ENCODE results near the gene TASOR.

Gene TASOR

GRCh38 chr3:56691165-56692000 lies 8.3 kb upstream of the TASOR start:
- TF ChIP-seq EZH2 (IDR thresholded peaks at IDR 0.05; ENCODE audit: borderline replicate concordance, low read length) (no peak), CTCF (IDR thresholded peaks at IDR 0.05; ENCODE audit: low read length) (no peak)
- H3F3A ChIP-seq (ENCODE audit: insufficient read depth, low read length), result 0 out of 2 replicates have a peak, but pooled peaks cover 5% of the 10 kb centered on the region
- no peak overlapping the region for H3K4me3 ChIP-seq (ENCODE audit: low read depth, low read length, poor library complexity, severe bottlenecking)
- no peaks in the 10 kb centered on the region for H3K79me2 ChIP-seq (ENCODE audit: insufficient read depth, low read length)
- H3K27ac ChIP-seq (ENCODE audit: low read depth, low read length, poor library complexity, severe bottlenecking), result no peak overlapping the region
- no peaks in the 10 kb centered on the region for H3K9me2 ChIP-seq (ENCODE audit: low read depth, low read length)
- no peak overlapping the region for H2AFZ ChIP-seq (ENCODE audit: low read length)
- no peak overlapping the region for H3K9ac ChIP-seq (ENCODE audit: low read length)
- H3K9me3 ChIP-seq (ENCODE audit: low read length), result no peaks in the 10 kb centered on the region
- H4K20me1 ChIP-seq (ENCODE audit: insufficient read depth, low read length), result no peaks in the 10 kb centered on the region
- H3K4me1 ChIP-seq (ENCODE audit: insufficient read depth, low read length, severe bottlenecking), result no peaks in the 10 kb centered on the region
- H3K36me3 ChIP-seq (ENCODE audit: insufficient read depth, low read length), result no peaks in the 10 kb centered on the region
- H3K4me2 ChIP-seq (ENCODE audit: low read length), result no peak overlapping the region
- H3K27me3 ChIP-seq (ENCODE audit: insufficient read depth, low read length), result no peaks in the 10 kb centered on the region

- Histone ChIP-seq H3K9me3 (ENCODE audit: low read length) (no peaks in the 10 kb centered on the region; the same call in 1 of the 2 replicates), H3K4me1 (ENCODE audit: insufficient read depth, low read length, severe bottlenecking) (no peaks in the 10 kb centered on the region)
Observed at GRCh38 chr3:56689303-56689702, 6.2 kb upstream of the TASOR start.

GRCh38 chr3:56688191-56688590 lies 5.1 kb upstream of the TASOR start:
- no peaks in the 10 kb centered on the region for H3K27me3 ChIP-seq (ENCODE audit: insufficient read depth, low read length)
- H4K20me1 ChIP-seq (ENCODE audit: insufficient read depth, low read length), result no peaks in the 10 kb centered on the region
- no peak overlapping the region for H3K4me3 ChIP-seq (ENCODE audit: low read depth, low read length, poor library complexity, severe bottlenecking)
- no peak overlapping the region for H3K4me2 ChIP-seq (ENCODE audit: low read length)
- H3K9me3 ChIP-seq (ENCODE audit: low read length), result peaks cover 8% of the 10 kb centered on the region
- H3K9me2 ChIP-seq (ENCODE audit: low read depth, low read length), result no peaks in the 10 kb centered on the region
- H3K79me2 ChIP-seq (ENCODE audit: insufficient read depth, low read length), result no peaks in the 10 kb centered on the region
- no peaks in the 10 kb centered on the region for H3F3A ChIP-seq (ENCODE audit: insufficient read depth, low read length)
- TF ChIP-seq EZH2 (IDR thresholded peaks at IDR 0.05; ENCODE audit: borderline replicate concordance, low read length), result no peak
- TF ChIP-seq CTCF (IDR thresholded peaks at IDR 0.05; ENCODE audit: low read length), result no peak
- H3K36me3 ChIP-seq (ENCODE audit: insufficient read depth, low read length), result peaks cover 7% of the 10 kb centered on the region; the same call in 1 of the 2 replicates
- H2AFZ ChIP-seq (ENCODE audit: low read length), result no peak overlapping the region
- H3K27ac ChIP-seq (ENCODE audit: low read depth, low read length, poor library complexity, severe bottlenecking), result no peak overlapping the region
- H3K4me1 ChIP-seq (ENCODE audit: insufficient read depth, low read length, severe bottlenecking), result peaks cover 4% of the 10 kb centered on the region
- no peak overlapping the region for H3K9ac ChIP-seq (ENCODE audit: low read length)

More at GRCh38 chr3:56689303-56689702, 6.2 kb upstream of the TASOR start:
- H2AFZ ChIP-seq (ENCODE audit: low read length), result no peak overlapping the region
- no peaks in the 10 kb centered on the region for H3K79me2 ChIP-seq (ENCODE audit: insufficient read depth, low read length)
- H3K27ac ChIP-seq (ENCODE audit: low read depth, low read length, poor library complexity, severe bottlenecking), result no peak overlapping the region
- H3K9ac ChIP-seq (ENCODE audit: low read length), result no peak overlapping the region
- no peaks in the 10 kb centered on the region for H4K20me1 ChIP-seq (ENCODE audit: insufficient read depth, low read length)
- H3F3A ChIP-seq (ENCODE audit: insufficient read depth, low read length), result no peaks in the 10 kb centered on the region
- H3K36me3 ChIP-seq (ENCODE audit: insufficient read depth, low read length), result no peaks in the 10 kb centered on the region; the same call in 1 of the 2 replicates
- no peak overlapping the region for H3K4me2 ChIP-seq (ENCODE audit: low read length)
- H3K4me3 ChIP-seq (ENCODE audit: low read depth, low read length, poor library complexity, severe bottlenecking), result no peak overlapping the region
- no peaks in the 10 kb centered on the region for H3K9me2 ChIP-seq (ENCODE audit: low read depth, low read length)
- H3K27me3 ChIP-seq (ENCODE audit: insufficient read depth, low read length), result no peaks in the 10 kb centered on the region
- TF ChIP-seq CTCF (IDR thresholded peaks at IDR 0.05; ENCODE audit: low read length) (no peak), EZH2 (IDR thresholded peaks at IDR 0.05; ENCODE audit: borderline replicate concordance, low read length) (no peak)

Measured in OCI-LY1 (cell line).